Activated naive CD4-positive, alpha-beta T cell treated with anti-CD3 and anti-CD28 coated beads for 36 hours (primary cell): ENCODE measurements around the gene NHLRC3. TPM values are rescaled to one million over a fixed set of nuclear protein-coding genes. Genes with fewer than 3 reads are reported as not detected.

Experiments
- CTCF ChIA-PET: fragments of 350-600 bp; sonication (Branson Sonifier 250); formaldehyde crosslinking; loops from one replicate; lab custom pipeline; 2021; ENCODE audit warnings: antibody characterized with exemption; lab: Charles Lee
- DNase-seq: peaks from one replicate; pipeline ENCODE4 v3.0.0-alpha.2; 2020
- H3K27ac Mint-ChIP-seq: one replicate; pipeline ENCODE4 v1.8.0; 2021; ENCODE audit warnings: mild to moderate bottlenecking, mixed read lengths
- H3K27me3 Mint-ChIP-seq: one replicate; pipeline ENCODE4 v1.8.0; 2021; ENCODE audit warnings: low read depth, mixed read lengths
- H3K36me3 Mint-ChIP-seq: one replicate; pipeline ENCODE4 v1.8.0; 2021; ENCODE audit warnings: low read depth, mixed read lengths
- H3K4me1 Mint-ChIP-seq: one replicate; pipeline ENCODE4 v1.8.0; 2021; ENCODE audit warnings: low read depth, mixed read lengths
- H3K4me3 Mint-ChIP-seq: one replicate; pipeline ENCODE4 v1.8.0; 2021; ENCODE audit warnings: mild to moderate bottlenecking, moderate library complexity, mixed read lengths
- H3K9me3 Mint-ChIP-seq: one replicate; pipeline ENCODE4 v1.8.0; 2021; ENCODE audit warnings: mixed read lengths
- intact Hi-C: fragments of 100-400 bp; cut with micrococcal nuclease; formaldehyde crosslinking; loops from one replicate; pipeline ENCODE4 v1.15.1; 2023
- total RNA-seq, 2 experiments: library from RNA; stranded (reverse); gene quantifications; one replicate each; pipeline ENCODE4 v1.2.3, GENCODE V29; 2021

The NHLRC3 gene
- total RNA-seq, 2 experiments from 2014 or later, result 12.0 to 13.1 TPM

DNA sequence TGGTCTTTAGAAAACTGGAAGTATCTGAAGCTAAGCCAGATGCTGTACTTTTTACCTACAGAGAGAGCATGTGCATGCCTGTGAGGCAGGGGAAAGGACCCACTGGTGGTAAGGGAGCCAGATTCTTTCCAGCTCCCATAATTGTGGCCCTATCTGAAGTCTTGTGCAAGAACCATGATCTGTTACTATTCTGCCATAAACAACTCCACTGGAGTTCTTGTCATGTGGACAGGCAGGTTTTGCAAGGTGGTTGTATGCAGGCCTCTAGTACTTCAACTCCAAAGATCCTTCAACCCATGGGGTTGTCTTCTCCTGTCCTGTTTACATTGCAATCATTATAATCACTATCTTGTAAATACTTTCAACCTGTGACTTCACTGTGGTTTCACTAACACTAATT lies 14.5 kb upstream of the NHLRC3 start:
- no peak overlapping the region for H3K4me3 Mint-ChIP-seq
- intact Hi-C loops, result no loop called here
- CTCF ChIA-PET, result no interaction called here
- no peak overlapping the region for H3K27ac Mint-ChIP-seq
- H3K27me3 Mint-ChIP-seq, result no peaks in the 10 kb centered on the region
- no peaks in the 10 kb centered on the region for H3K4me1 Mint-ChIP-seq
- H3K36me3 Mint-ChIP-seq, result peaks cover 41% of the 10 kb centered on the region
- no peak for DNase-seq
- no peaks in the 10 kb centered on the region for H3K9me3 Mint-ChIP-seq

GRCh38 chr13:39025433-39025839 lies 12.8 kb upstream of the NHLRC3 start:
- Mint-ChIP-seq H3K9me3 (no peaks in the 10 kb centered on the region), H3K27ac (no peak overlapping the region), H3K4me1 (no peaks in the 10 kb centered on the region), H3K4me3 (no peak overlapping the region), H3K36me3 (peaks cover 39% of the 10 kb centered on the region), H3K27me3 (no peaks in the 10 kb centered on the region)
- CTCF ChIA-PET, result interaction anchor here (1.0 to 3.0 kb wide), 2 partner anchors 9 to 587 kb away, joined by 3 to 13 read pairs; no protein-coding TSS in a partner anchor
- no peak for DNase-seq
- intact Hi-C loops, result no loop called here

- no peak overlapping the region for H3K4me3 Mint-ChIP-seq
- no peak for DNase-seq
- no peak overlapping the region for H3K27ac Mint-ChIP-seq
- CTCF ChIA-PET, result interaction anchor here (0.6 to 1.7 kb wide), 2 partner anchors 15 to 682 kb away, joined by 3 to 4 read pairs; partner anchors contain the start of gene UFM1
- intact Hi-C loops, result loop anchor here (10.0 kb wide), 1 partner anchor 1983 kb away; the partner anchor contains the start of gene ELF1
- H3K9me3 Mint-ChIP-seq, result no peaks in the 10 kb centered on the region
- no peaks in the 10 kb centered on the region for H3K27me3 Mint-ChIP-seq
- peaks cover 33% of the 10 kb centered on the region for H3K4me1 Mint-ChIP-seq
- H3K36me3 Mint-ChIP-seq, result peaks cover 16% of the 10 kb centered on the region
Observed at GRCh38 chr13:39032150-39032549, 6.1 kb upstream of the NHLRC3 start.

- Mint-ChIP-seq H3K4me3 (no peak overlapping the region), H3K9me3 (no peaks in the 10 kb centered on the region), H3K4me1 (peaks cover 33% of the 10 kb centered on the region), H3K27ac (no peak overlapping the region), H3K36me3 (peaks cover 11% of the 10 kb centered on the region), H3K27me3 (no peaks in the 10 kb centered on the region)
- intact Hi-C loops, result loop anchor here (10.0 kb wide), 1 partner anchor 1981 kb away; the partner anchor contains the start of gene ELF1
- no peak for DNase-seq
- CTCF ChIA-PET, result interaction anchor here (0.6 kb wide), 1 partner anchor 578 kb away, joined by 3 read pairs; no protein-coding TSS in a partner anchor
Observed at GRCh38 chr13:39034085-39034484, 4.2 kb upstream of the NHLRC3 start.

- H3K9me3 Mint-ChIP-seq, result no peaks in the 10 kb centered on the region
- CTCF ChIA-PET, result no interaction called here
- peaks cover 9% of the 10 kb centered on the region for H3K36me3 Mint-ChIP-seq
- peak overlapping the region; percentile 75 for H3K27ac Mint-ChIP-seq
- H3K4me3 Mint-ChIP-seq, result peak overlapping the region; percentile 90
- DNase-seq, result no peak
- H3K27me3 Mint-ChIP-seq, result no peaks in the 10 kb centered on the region
- peaks cover 44% of the 10 kb centered on the region for H3K4me1 Mint-ChIP-seq
- intact Hi-C loops, result loop anchor here (5.0 to 10.0 kb wide), 3 partner anchors 227 to 1980 kb away; partner anchors contain the start of genes ELF1 and MRPS31
Observed at GRCh38 chr13:39035204-39035603, 3.1 kb upstream of the NHLRC3 start.

GRCh38 chr13:39035799-39036198 lies 2.5 kb upstream of the NHLRC3 start:
- no peak for DNase-seq
- H3K27ac Mint-ChIP-seq, result peak overlapping the region; percentile 75
- H3K27me3 Mint-ChIP-seq, result no peaks in the 10 kb centered on the region
- no peaks in the 10 kb centered on the region for H3K9me3 Mint-ChIP-seq
- intact Hi-C loops, result loop anchor here (2.0 to 10.0 kb wide), 4 partner anchors 19 to 1979 kb away; partner anchors contain the start of genes ELF1 and MRPS31
- peaks cover 9% of the 10 kb centered on the region for H3K36me3 Mint-ChIP-seq
- H3K4me3 Mint-ChIP-seq, result peak overlapping the region; percentile 90
- CTCF ChIA-PET, result interaction anchor here (0.9 kb wide), 1 partner anchor 19 kb away, joined by 3 read pairs; no protein-coding TSS in a partner anchor
- H3K4me1 Mint-ChIP-seq, result peaks cover 47% of the 10 kb centered on the region

GRCh38 chr13:39036212-39036611 lies 2.0 kb upstream of the NHLRC3 start:
- Mint-ChIP-seq H3K4me1 (peaks cover 49% of the 10 kb centered on the region), H3K9me3 (no peaks in the 10 kb centered on the region), H3K27ac (peak overlapping the region; percentile 75), H3K4me3 (peak overlapping the region; percentile 90), H3K36me3 (peaks cover 9% of the 10 kb centered on the region), H3K27me3 (no peaks in the 10 kb centered on the region)
- DNase-seq, result peak; percentile 51
- CTCF ChIA-PET, result interaction anchor here (0.9 to 1.3 kb wide), 2 partner anchors 19 to 20 kb away, joined by 3 read pairs; no protein-coding TSS in a partner anchor
- intact Hi-C loops, result loop anchor here (2.0 to 10.0 kb wide), 4 partner anchors 19 to 1979 kb away; partner anchors contain the start of genes ELF1 and MRPS31

- H3K4me3 Mint-ChIP-seq, result peak overlapping the region; percentile 90
- intact Hi-C loops, result loop anchor here (2.0 to 10.0 kb wide), 4 partner anchors 21 to 1977 kb away; partner anchors contain the start of genes ELF1 and MRPS31
- CTCF ChIA-PET, result interaction anchor here (0.6 to 2.4 kb wide), 4 partner anchors 13 to 221 kb away, joined by 3 to 8 read pairs (median 4); no protein-coding TSS in a partner anchor
Observed at GRCh38 chr13:39037410-39037879, 811 bp upstream of the NHLRC3 start.

GRCh38 chr13:39038569-39039030 lies 344 bp downstream of the NHLRC3 start:
- CTCF ChIA-PET, result interaction anchor here (0.5 to 2.4 kb wide), 4 partner anchors 10 to 574 kb away, joined by 3 to 8 read pairs (median 6); no protein-coding TSS in a partner anchor
- H3K27ac Mint-ChIP-seq, result peak overlapping the region; percentile 90
- H3K4me3 Mint-ChIP-seq, result peak overlapping the region; percentile 90
- H3K4me1 Mint-ChIP-seq, result peaks cover 38% of the 10 kb centered on the region
- DNase-seq, result peak; percentile 80
- no peaks in the 10 kb centered on the region for H3K27me3 Mint-ChIP-seq
- intact Hi-C loops, result loop anchor here (1.0 to 10.0 kb wide), 10 partner anchors 57 to 1979 kb away; partner anchors contain the start of genes COG6, ELF1, LHFPL6 and MRPS31
- no peaks in the 10 kb centered on the region for H3K9me3 Mint-ChIP-seq
- H3K36me3 Mint-ChIP-seq, result peaks cover 7% of the 10 kb centered on the region

More at GRCh38 chr13:39037410-39037879, 811 bp upstream of the NHLRC3 start:
- DNase-seq, result no peak
- peaks cover 7% of the 10 kb centered on the region for H3K36me3 Mint-ChIP-seq
- H3K27ac Mint-ChIP-seq, result peak overlapping the region; percentile 90
- no peaks in the 10 kb centered on the region for H3K9me3 Mint-ChIP-seq
- H3K27me3 Mint-ChIP-seq, result no peaks in the 10 kb centered on the region
- H3K4me1 Mint-ChIP-seq, result peaks cover 43% of the 10 kb centered on the region

DNA sequence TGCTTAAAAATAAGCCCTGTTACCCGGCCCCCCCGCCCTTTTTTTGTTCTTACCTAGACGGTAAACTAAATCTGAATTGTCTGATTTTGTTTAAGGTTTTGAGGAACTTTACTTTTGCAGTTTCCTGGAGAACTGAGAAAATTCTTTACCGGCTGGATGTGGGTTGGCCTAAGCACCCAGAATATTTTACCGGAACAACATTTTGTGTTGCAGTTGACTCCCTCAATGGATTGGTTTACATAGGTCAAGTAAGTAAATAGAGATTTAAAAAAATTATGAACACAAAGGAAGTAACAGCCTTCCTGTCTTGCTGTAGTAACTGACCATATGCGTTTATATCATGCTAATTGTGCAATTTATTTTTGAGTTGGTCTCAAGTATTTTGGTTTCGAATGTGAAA lies 785 bp downstream of the NHLRC3 start:
- Mint-ChIP-seq H3K36me3 (peaks cover 7% of the 10 kb centered on the region), H3K27ac (peak overlapping the region; percentile 90), H3K27me3 (no peaks in the 10 kb centered on the region), H3K4me3 (peak overlapping the region; percentile 90), H3K4me1 (peaks cover 34% of the 10 kb centered on the region), H3K9me3 (no peaks in the 10 kb centered on the region)
- CTCF ChIA-PET, result interaction anchor here (1.0 to 2.4 kb wide), 3 partner anchors 9 to 573 kb away, joined by 3 to 8 read pairs (median 5); no protein-coding TSS in a partner anchor
- no peak for DNase-seq
- intact Hi-C loops, result loop anchor here (2.0 to 10.0 kb wide), 6 partner anchors 223 to 1976 kb away; partner anchors contain the start of genes ELF1, LHFPL6, MRPS31 and UFM1

GRCh38 chr13:39040206-39040605 lies 1.9 kb downstream of the NHLRC3 start:
- Mint-ChIP-seq H3K27me3 (no peaks in the 10 kb centered on the region), H3K4me1 (peaks cover 35% of the 10 kb centered on the region), H3K27ac (no peak overlapping the region), H3K4me3 (peak overlapping the region; percentile 39), H3K9me3 (no peaks in the 10 kb centered on the region), H3K36me3 (peaks cover 5% of the 10 kb centered on the region)
- intact Hi-C loops, result no loop called here
- DNase-seq, result no peak
- CTCF ChIA-PET, result interaction anchor here (0.8 kb wide), 1 partner anchor 10 kb away, joined by 3 read pairs; no protein-coding TSS in a partner anchor

DNA sequence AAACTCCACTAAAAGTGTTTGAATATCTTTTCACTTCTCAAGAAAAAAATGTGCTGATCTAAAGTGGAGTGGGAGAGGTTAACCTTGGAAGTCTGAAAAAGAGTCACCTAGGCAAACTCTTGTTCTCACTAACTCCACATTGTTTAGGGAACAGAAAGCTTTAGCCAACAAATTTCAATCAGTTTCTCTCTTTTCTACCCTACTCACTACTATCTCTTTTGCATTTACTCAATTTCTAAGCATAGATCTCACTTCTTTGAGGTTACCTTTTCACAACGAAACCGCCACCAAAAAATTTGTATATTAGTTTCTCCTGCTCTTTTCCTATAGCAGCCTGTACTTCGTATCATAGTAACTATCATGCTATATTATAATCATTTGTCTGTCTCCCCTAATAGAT lies 6.3 kb downstream of the NHLRC3 start:
- no peak overlapping the region for H3K4me3 Mint-ChIP-seq
- H3K36me3 Mint-ChIP-seq, result peaks cover 10% of the 10 kb centered on the region
- intact Hi-C loops, result no loop called here
- no peak overlapping the region for H3K27ac Mint-ChIP-seq
- CTCF ChIA-PET, result no interaction called here
- no peaks in the 10 kb centered on the region for H3K9me3 Mint-ChIP-seq
- no peaks in the 10 kb centered on the region for H3K27me3 Mint-ChIP-seq
- H3K4me1 Mint-ChIP-seq, result peaks cover 34% of the 10 kb centered on the region
- no peak for DNase-seq
